ENCODE data around the gene SLC30A9. TPM values are rescaled to one million over a fixed set of nuclear protein-coding genes. Genes with fewer than 3 reads are reported as not detected.

The SLC30A9 gene
- total and polyA plus RNA-seq, 10 of the 15 experiments (the other 5 are each of a cell fraction or from before 2014, with no cell fraction given), result 12.1 to 75.9 (median 46.6) TPM

GRCh38 chr4:41989994-41990364 is 351 bp upstream of the SLC30A9 start:
- Histone ChIP-seq H3K4me1 (ENCODE audit: control insufficient read depth, insufficient read depth, low read length) (no peaks in the 10 kb centered on the region; the same call in 1 of the 2 replicates), H3K9ac (ENCODE audit: control insufficient read depth, insufficient read depth, low read length) (peak overlapping the region; percentile 84), H3K27ac (ENCODE audit: control insufficient read depth, insufficient read depth) (peak overlapping the region; percentile 74), H3K36me3 (ENCODE audit: control insufficient read depth in 2 of 2, insufficient read depth in 2 of 2, low read length in 1 of 2) (no peaks in the 10 kb centered on the region), H2AFZ (ENCODE audit: control insufficient read depth, low read depth, low read length) (peak overlapping the region; percentile 97), H4K20me1 (ENCODE audit: control insufficient read depth, insufficient read depth) (no peaks in the 10 kb centered on the region), H3K4me3 (peak overlapping the region; percentile 82), H3K79me2 (ENCODE audit: control insufficient read depth, insufficient read depth, low read length) (peaks cover 29% of the 10 kb centered on the region), H3K9me3 (replicated peaks; ENCODE audit: control insufficient read depth, insufficient read depth, low read length) (no peaks in the 10 kb centered on the region), H3K4me2 (ENCODE audit: control insufficient read depth, insufficient read depth) (peak overlapping the region; percentile 94), H3K27me3 (replicated peaks in 1 of 2; ENCODE audit: control insufficient read depth in 2 of 2, insufficient read depth in 2 of 2, low read length in 1 of 2) (no peaks in the 10 kb centered on the region)
- 1% methylated on average over 12 of the region's 12 CpGs for WGBS (ENCODE audit: insufficient coverage, insufficient replicate concordance, low lambda C conversion rate, missing lambda C conversion rate)
- DNase-seq (ENCODE audit: low read depth, low spot score) (no peak), ATAC-seq (peak; percentile 24), FAIRE-seq (no peak)
- CTCF ChIA-PET, result interaction anchor here (0.9 to 1.7 kb wide), 3 partner anchors 12 to 46 kb away, joined by 3 to 5 read pairs (median 3); no protein-coding TSS in a partner anchor
- TF ChIP-seq IKZF2 (IDR thresholded peaks at IDR 0.05) (peak; percentile 40 to 52; a peak in 2 of 4 replicates), KAT2A (conservative IDR thresholded peaks at IDR 0.05; ENCODE audit: control insufficient read depth, low read depth, low read length) (no peak), CBX5 (IDR thresholded peaks at IDR 0.05; ENCODE audit: low read depth) (0 out of 2 replicates have a peak, but pooled peaks have one; percentile 8), SMAD1 (IDR thresholded peaks at IDR 0.05; ENCODE audit: low read depth, partially characterized antibody) (no peak)
- SMC1A ChIA-PET (ENCODE audit: uncharacterized antibody, unreplicated experiment), result interaction anchor here (0.8 to 0.9 kb wide), 4 partner anchors 10 to 54 kb away, joined by 3 read pairs; no protein-coding TSS in a partner anchor
- no TSS peak for BruUV-seq (replicated peaks)
- in situ Hi-C loops (cut with MboI) (no loop called here), intact Hi-C loops (cut with micrococcal nuclease; ENCODE audit: unreplicated experiment) (loop anchor here (5.0 kb wide), 2 partner anchors 53 to 292 kb away; partner anchors contain the start of gene TMEM33)
- RAD21 ChIA-PET (ENCODE audit: unreplicated experiment), result interaction anchor here (0.5 to 1.0 kb wide), 3 partner anchors 14 to 1444 kb away, joined by 3 read pairs; no protein-coding TSS in a partner anchor
- POLR2A ChIA-PET, result interaction anchor here (1.2 to 2.1 kb wide), 2 partner anchors 14 to 51 kb away, joined by 4 to 8 read pairs; no protein-coding TSS in a partner anchor
